ENCODE data around the gene PPP6R2. TPM values are rescaled to one million over a fixed set of nuclear protein-coding genes. Genes with fewer than 3 reads are reported as not detected.
"Not testable (repeated sequence)": the region's sequence is repeated elsewhere in the genome, so short reads cannot be mapped to it uniquely, and the experiment has no call there.

Gene PPP6R2
- total RNA-seq, 3 donors from 2014 or later, result 41.4 to 52.6 (median 43.3) TPM

DNA sequence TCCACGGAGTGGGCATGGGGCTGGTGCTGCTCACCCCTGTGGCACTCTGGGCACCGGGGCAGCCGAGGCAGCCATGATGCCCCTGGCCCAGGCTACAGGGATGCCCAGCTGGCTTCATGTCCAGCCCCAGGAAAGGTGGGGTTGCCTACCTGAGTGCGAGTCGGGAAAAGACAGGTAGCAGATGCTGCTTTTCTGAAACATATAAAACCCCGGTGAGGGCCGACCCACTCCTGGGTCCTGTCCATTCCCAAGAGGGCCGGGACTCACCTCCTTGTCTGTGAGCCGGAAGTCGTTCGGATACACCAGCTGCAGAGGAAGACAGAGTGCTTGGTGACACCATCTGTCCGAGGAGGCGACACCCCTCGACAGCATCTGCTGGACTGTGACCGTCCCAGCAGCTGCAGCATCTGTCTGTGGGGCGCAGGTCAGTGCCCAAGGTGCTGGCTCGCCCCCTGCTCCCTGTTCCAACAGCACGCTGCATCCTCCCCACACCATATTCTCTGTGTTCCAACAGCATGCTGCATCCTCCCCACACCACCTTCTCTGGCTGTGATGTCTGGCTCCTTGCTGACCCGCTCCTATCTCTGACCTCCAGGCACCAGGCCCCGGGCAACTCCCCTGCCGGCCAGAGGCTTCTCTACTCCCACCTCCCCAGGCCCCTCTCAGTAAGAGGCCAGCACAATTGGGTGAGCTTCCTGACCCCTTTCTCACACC, 24.3 kb upstream of the PPP6R2 start:
- DNase-seq (no peak), ATAC-seq (no peak)
- Mint-ChIP-seq H3K4me1 (ENCODE audit: low read depth) (peaks cover 14% of the 10 kb centered on the region), H3K9me3 (no peaks in the 10 kb centered on the region), H3K4me3 (no peak overlapping the region), H3K27me3 (ENCODE audit: low read depth) (no peaks in the 10 kb centered on the region), H3K36me3 (ENCODE audit: insufficient read depth) (no peaks in the 10 kb centered on the region)

GRCh38 chr22:50319503-50319951, 23.6 kb upstream of the PPP6R2 start:
- ATAC-seq (no peak), DNase-seq (no peak)
- H3K4me1 Mint-ChIP-seq (ENCODE audit: low read depth), result peaks cover 8% of the 10 kb centered on the region
- no peaks in the 10 kb centered on the region for H3K27me3 Mint-ChIP-seq (ENCODE audit: low read depth)
- no peak overlapping the region for H3K4me3 Mint-ChIP-seq
- no peaks in the 10 kb centered on the region for H3K9me3 Mint-ChIP-seq
- no peaks in the 10 kb centered on the region for H3K36me3 Mint-ChIP-seq (ENCODE audit: insufficient read depth)

DNA sequence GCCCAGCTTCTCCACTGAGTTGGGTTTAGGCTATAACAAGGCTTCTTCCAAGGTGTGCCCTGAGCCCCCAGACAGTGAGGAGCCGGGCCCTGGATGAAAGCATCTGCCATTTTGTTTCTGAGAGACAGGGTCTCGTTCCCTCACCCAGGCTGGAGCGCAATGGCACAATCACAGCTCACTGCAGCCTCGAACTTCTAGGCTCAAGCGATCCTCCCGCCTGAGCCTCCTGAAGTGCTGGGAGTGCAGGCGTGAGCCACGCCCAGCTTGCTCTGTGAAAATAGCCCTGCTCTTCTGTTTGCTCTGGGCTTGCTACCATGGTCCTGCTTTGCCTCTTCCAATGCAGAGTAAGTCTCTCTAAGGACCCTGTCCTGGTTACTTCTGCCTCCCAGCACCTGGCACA, 23.0 kb upstream of the PPP6R2 start:
- DNase-seq (no peak), ATAC-seq (no peak)
- Mint-ChIP-seq H3K4me1 (ENCODE audit: low read depth) (peaks cover 4% of the 10 kb centered on the region), H3K9me3 (no peaks in the 10 kb centered on the region), H3K4me3 (no peak overlapping the region), H3K27me3 (ENCODE audit: low read depth) (no peaks in the 10 kb centered on the region), H3K36me3 (ENCODE audit: insufficient read depth) (no peaks in the 10 kb centered on the region)

DNA sequence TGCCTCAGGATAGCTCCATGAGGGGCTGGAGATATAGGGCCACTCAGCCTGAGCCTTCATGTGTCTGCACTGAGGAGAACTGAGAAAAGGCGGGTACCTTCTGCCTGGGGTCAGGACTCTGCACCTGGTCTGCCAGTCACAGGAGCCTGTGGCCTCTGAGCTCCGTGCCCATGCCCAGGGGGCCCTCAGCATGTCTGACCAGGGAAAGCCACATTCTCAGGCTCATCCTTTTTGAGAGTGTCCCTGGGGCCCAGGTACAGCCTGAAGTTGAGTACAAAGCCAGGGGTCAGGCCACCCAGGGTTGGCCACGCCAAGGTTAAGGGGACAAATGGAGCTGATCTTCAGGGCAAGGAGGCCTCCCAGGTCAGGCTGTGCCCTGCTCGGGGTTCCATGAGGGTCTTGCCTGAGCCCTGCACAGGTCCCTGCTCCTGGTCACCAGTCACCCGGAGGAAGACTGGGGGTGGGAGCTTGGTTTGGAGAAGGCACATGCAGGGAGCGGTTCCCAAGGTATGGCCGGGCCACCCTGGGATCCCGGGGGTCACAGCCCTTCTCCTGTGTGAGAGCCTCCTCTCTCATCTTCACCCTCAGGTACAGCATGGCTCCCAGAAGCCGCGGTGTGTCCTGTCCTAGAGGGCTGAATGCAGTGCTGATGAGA, 22.3 kb upstream of the PPP6R2 start:
- Mint-ChIP-seq H3K27me3 (ENCODE audit: low read depth) (no peaks in the 10 kb centered on the region), H3K36me3 (ENCODE audit: insufficient read depth) (no peaks in the 10 kb centered on the region), H3K4me1 (ENCODE audit: low read depth) (no peaks in the 10 kb centered on the region), H3K9me3 (no peaks in the 10 kb centered on the region), H3K4me3 (no peak overlapping the region)
- ATAC-seq (no peak), DNase-seq (no peak)

DNA sequence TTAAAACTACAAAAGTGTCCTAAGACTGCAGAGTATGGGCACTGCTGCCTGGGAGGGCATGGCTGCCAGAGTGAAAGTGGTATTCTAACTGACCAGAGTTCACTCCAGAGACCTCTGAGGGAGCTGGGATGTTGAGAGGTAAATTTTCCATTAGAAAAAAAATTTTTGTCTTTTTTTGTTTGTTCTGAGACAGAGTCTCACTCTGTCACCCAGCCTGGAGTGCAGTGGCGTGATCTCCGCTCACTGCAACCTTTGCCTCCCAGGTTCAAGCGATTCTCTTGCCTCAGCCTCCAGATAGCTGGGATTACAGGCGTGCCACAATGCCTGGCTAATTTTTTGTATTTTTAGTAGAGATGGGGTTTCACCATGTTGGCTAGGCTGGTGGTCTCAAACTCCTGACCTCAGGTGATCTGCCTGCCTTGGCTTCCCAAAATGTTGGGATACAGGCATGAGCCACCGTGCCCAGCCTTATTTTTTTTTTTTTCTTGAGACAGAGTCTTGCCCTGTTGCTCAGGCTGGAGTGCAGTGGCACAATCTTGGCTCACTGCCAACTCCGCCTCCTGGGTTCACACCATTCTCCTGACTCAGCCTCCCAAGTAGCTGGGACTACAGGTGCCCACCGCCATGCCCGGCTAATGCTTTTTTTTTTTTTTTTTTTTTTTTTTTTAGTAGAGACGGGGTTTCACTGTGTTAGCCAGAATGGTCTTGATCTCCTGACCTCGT, 20.6 kb upstream of the PPP6R2 start:
- H3K36me3 Mint-ChIP-seq (ENCODE audit: insufficient read depth); ATAC-seq; DNase-seq; H3K27me3 Mint-ChIP-seq (ENCODE audit: low read depth); H3K4me3 Mint-ChIP-seq; H3K9me3 Mint-ChIP-seq; H3K4me1 Mint-ChIP-seq (ENCODE audit: low read depth): not testable (repeated sequence)

DNA sequence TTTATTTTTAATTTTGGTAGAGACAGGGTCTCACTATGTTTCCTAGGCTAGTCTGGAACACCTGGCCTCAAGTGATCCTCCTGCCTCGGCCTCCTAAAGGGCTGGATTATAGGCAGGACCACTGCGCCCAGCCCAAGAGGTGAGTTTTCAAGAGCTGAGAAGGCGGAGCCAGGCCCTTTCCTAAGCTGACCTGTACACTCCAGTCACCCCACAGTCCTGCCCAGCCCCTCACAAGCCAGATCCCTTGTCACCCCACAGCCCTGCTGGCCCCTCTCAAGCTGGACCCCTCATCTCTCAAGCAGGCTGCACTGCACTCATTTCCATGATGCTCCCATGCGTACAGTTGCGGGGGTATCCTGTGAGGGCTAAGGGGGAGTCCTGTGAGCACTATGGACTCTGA, 19.2 kb upstream of the PPP6R2 start:
- peaks cover 7% of the 10 kb centered on the region for H3K4me1 Mint-ChIP-seq (ENCODE audit: low read depth)
- ATAC-seq, result no peak

GRCh38 chr22:50325444-50326224, 17.5 kb upstream of the PPP6R2 start:
- peaks cover 10% of the 10 kb centered on the region for H3K4me1 Mint-ChIP-seq (ENCODE audit: low read depth)
- H3K36me3 Mint-ChIP-seq (ENCODE audit: insufficient read depth), result no peaks in the 10 kb centered on the region
- H3K27me3 Mint-ChIP-seq (ENCODE audit: low read depth), result peaks cover 4% of the 10 kb centered on the region
- ATAC-seq (no peak), DNase-seq (no peak)
- H3K4me3 Mint-ChIP-seq, result peak overlapping the region; percentile 82
- H3K9me3 Mint-ChIP-seq, result no peaks in the 10 kb centered on the region

More for the DNA sequence above, 19.2 kb upstream of the PPP6R2 start:
- Mint-ChIP-seq H3K27me3 (ENCODE audit: low read depth) (no peaks in the 10 kb centered on the region), H3K36me3 (ENCODE audit: insufficient read depth) (no peaks in the 10 kb centered on the region), H3K4me3 (no peak overlapping the region), H3K9me3 (no peaks in the 10 kb centered on the region)
- DNase-seq, result no peak

DNA sequence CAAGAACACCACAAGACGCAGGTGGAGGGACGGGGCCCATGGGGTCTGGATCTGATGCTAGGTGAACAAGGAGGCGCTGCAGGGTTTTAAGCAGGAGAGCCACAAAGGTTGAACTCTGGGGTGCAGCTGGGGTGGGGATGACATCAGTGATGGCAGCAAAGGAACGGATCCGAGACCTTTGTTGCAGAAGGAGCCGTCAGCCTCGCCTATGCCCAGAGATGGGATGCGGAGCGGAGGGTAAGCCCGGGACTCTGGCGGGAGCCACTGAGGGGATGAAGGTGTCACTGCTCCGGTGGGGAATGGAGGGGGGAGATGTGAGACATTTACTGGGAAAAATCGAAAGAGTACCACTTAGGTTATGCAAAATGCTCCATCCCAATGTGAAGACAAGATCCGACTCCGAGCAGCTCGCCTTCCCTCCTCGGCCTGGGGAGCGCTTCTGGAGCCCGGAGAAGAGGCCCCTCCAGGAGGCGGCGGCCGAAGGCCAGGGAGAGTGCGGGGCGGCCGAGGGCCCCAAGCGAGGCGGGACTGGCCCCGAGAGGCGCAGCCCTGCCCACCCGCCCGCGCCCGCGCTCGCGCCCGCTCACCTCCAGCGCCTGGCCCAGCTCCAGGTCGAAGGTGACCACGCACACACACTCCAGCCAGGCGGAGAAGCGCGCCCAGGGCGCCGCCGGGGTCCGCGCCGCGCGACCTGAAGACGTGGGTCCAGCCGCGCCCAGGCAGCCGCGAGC, 16.7 kb upstream of the PPP6R2 start:
- H3K4me3 Mint-ChIP-seq, result peak overlapping the region; percentile 82
- H3K9me3 Mint-ChIP-seq, result no peaks in the 10 kb centered on the region
- ATAC-seq (no peak), DNase-seq (no peak)
- H3K36me3 Mint-ChIP-seq (ENCODE audit: insufficient read depth), result no peaks in the 10 kb centered on the region
- peaks cover 10% of the 10 kb centered on the region for H3K4me1 Mint-ChIP-seq (ENCODE audit: low read depth)
- H3K27me3 Mint-ChIP-seq (ENCODE audit: low read depth), result peaks cover 4% of the 10 kb centered on the region

GRCh38 chr22:50326956-50327710, 16.0 kb upstream of the PPP6R2 start, which contains the start of gene DENND6B:
Gene DENND6B (minus strand): TSS chr22:50327012. CDS start chr22:50326988, 24 bp downstream.
- Mint-ChIP-seq H3K9me3 (no peaks in the 10 kb centered on the region), H3K36me3 (ENCODE audit: insufficient read depth) (no peaks in the 10 kb centered on the region), H3K4me3 (peak within 1 kb of the TSS; percentile 82), H3K27me3 (ENCODE audit: low read depth) (peaks cover 4% of the 10 kb centered on the region), H3K4me1 (ENCODE audit: low read depth) (peaks cover 10% of the 10 kb centered on the region)
- ATAC-seq, result peak; percentile 97 to 98
- DNase-seq, result peak; percentile 59

- ATAC-seq (no peak), DNase-seq (no peak)
- Mint-ChIP-seq H3K36me3 (ENCODE audit: insufficient read depth) (no peaks in the 10 kb centered on the region), H3K9me3 (no peaks in the 10 kb centered on the region), H3K4me1 (ENCODE audit: low read depth) (peaks cover 10% of the 10 kb centered on the region), H3K27me3 (ENCODE audit: low read depth) (peaks cover 4% of the 10 kb centered on the region), H3K4me3 (peak overlapping the region; percentile 78)
Measured at GRCh38 chr22:50327711-50328019, 15.5 kb upstream of the PPP6R2 start.

- peaks cover 10% of the 10 kb centered on the region for H3K4me1 Mint-ChIP-seq (ENCODE audit: low read depth)
- H3K9me3 Mint-ChIP-seq, result no peaks in the 10 kb centered on the region
- H3K27me3 Mint-ChIP-seq (ENCODE audit: low read depth), result peaks cover 4% of the 10 kb centered on the region
- no peak overlapping the region for H3K4me3 Mint-ChIP-seq
- ATAC-seq, result no peak
- no peaks in the 10 kb centered on the region for H3K36me3 Mint-ChIP-seq (ENCODE audit: insufficient read depth)
- DNase-seq, result no peak
Measured at GRCh38 chr22:50329236-50329635, 13.9 kb upstream of the PPP6R2 start.

DNA sequence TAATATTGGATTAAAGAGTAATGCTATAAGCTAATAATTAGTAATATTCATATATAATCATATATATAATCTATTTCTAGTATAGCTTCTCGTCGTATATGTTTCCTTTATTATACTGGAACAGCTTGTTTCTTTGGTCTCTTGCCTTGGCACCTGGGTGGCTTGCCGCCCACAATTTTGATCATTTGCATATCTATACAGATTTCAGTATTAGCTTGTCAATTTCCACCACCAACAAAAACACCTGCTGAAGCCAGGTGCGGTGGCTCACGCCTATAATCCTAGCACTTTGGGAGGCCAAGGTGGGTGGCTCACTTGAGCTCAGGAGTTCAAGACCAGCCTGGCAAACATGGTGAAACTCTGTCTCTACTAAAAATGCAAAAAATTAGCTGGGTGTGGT, 8.7 kb upstream of the PPP6R2 start:
- H3K27me3 Mint-ChIP-seq (ENCODE audit: low read depth); DNase-seq; H3K4me3 Mint-ChIP-seq; ATAC-seq; H3K4me1 Mint-ChIP-seq (ENCODE audit: low read depth); H3K36me3 Mint-ChIP-seq (ENCODE audit: insufficient read depth); H3K9me3 Mint-ChIP-seq: not testable (repeated sequence)

Data from activated T-cell treated with anti-CD3 and anti-CD28 coated beads, Interleukin-2, amount 50 U/mL, for 4 hours (primary cell).